Nephron progenitor cell (in vitro differentiated cells): ENCODE data around the gene MTMR10.

Experiments used
- DNase-seq: peaks from one replicate; pipeline ENCODE4 v3.0.0; 2021
- H3K27ac Mint-ChIP-seq: 2 replicates; pipeline ENCODE4 v1.8.0; 2021; ENCODE audit warnings: mild to moderate bottlenecking, moderate library complexity, mixed read lengths
- H3K27me3 Mint-ChIP-seq: 2 replicates; pipeline ENCODE4 v1.8.0; 2021; ENCODE audit warnings: mild to moderate bottlenecking, low read depth, mixed read lengths; ENCODE audit not compliant: poor library complexity
- H3K36me3 Mint-ChIP-seq: 2 replicates; pipeline ENCODE4 v1.8.0; 2021; ENCODE audit warnings: low read depth, mixed read lengths
- H3K4me1 Mint-ChIP-seq: 2 replicates; pipeline ENCODE4 v1.8.0; 2021; ENCODE audit warnings: mixed read lengths
- H3K4me3 Mint-ChIP-seq: 2 replicates; pipeline ENCODE4 v1.8.0; 2021; ENCODE audit warnings: mild to moderate bottlenecking, moderate library complexity, mixed read lengths
- H3K9me3 Mint-ChIP-seq: 2 replicates; pipeline ENCODE4 v1.8.0; 2021; ENCODE audit warnings: mild to moderate bottlenecking, moderate library complexity, mixed read lengths
- CTCF ChIP-seq: fragments of 200-600 bp; sonication (generic); IDR thresholded peaks from 2 replicates; pipeline ENCODE4 v1.5.0; 2021; ENCODE audit warnings: antibody characterized with exemption

MTMR10 gene

GRCh38 chr15:30962079-30962478 is 29.3 kb downstream of the MTMR10 start:
- H3K9me3 Mint-ChIP-seq: no peaks in the 10 kb centered on the region
- no peaks in the 10 kb centered on the region for H3K27me3 Mint-ChIP-seq
- TF ChIP-seq CTCF: no peak
- peaks cover 49% of the 10 kb centered on the region for H3K36me3 Mint-ChIP-seq
- H3K4me1 Mint-ChIP-seq: no peaks in the 10 kb centered on the region
- H3K4me3 Mint-ChIP-seq: no peak overlapping the region
- H3K27ac Mint-ChIP-seq: peak overlapping the region; percentile 30
- no peak for DNase-seq

- no peaks in the 10 kb centered on the region for H3K27me3 Mint-ChIP-seq
- H3K4me3 Mint-ChIP-seq: no peak overlapping the region
- DNase-seq: no peak
- TF ChIP-seq CTCF: no peak
- H3K27ac Mint-ChIP-seq: no peak overlapping the region
- peaks cover 67% of the 10 kb centered on the region for H3K36me3 Mint-ChIP-seq
- H3K4me1 Mint-ChIP-seq: no peaks in the 10 kb centered on the region
- no peaks in the 10 kb centered on the region for H3K9me3 Mint-ChIP-seq
Observed at GRCh38 chr15:30958219-30958618, 33.2 kb downstream of the MTMR10 start.

GRCh38 chr15:30956216-30957124 is 35.0 kb downstream of the MTMR10 start:
- TF ChIP-seq CTCF: no peak
- no peaks in the 10 kb centered on the region for H3K4me1 Mint-ChIP-seq
- H3K4me3 Mint-ChIP-seq: no peak overlapping the region
- DNase-seq: no peak
- no peaks in the 10 kb centered on the region for H3K9me3 Mint-ChIP-seq
- no peaks in the 10 kb centered on the region for H3K27me3 Mint-ChIP-seq
- no peak overlapping the region for H3K27ac Mint-ChIP-seq
- H3K36me3 Mint-ChIP-seq: peaks cover 80% of the 10 kb centered on the region

- H3K4me3 Mint-ChIP-seq: no peak overlapping the region
- no peaks in the 10 kb centered on the region for H3K4me1 Mint-ChIP-seq
Observed at GRCh38 chr15:30954674-30955073, 36.8 kb downstream of the MTMR10 start.

GRCh38 chr15:30953731-30954378 is 37.6 kb downstream of the MTMR10 start:
- no peak overlapping the region for H3K27ac Mint-ChIP-seq
- DNase-seq: no peak
- no peak overlapping the region for H3K4me3 Mint-ChIP-seq
- H3K27me3 Mint-ChIP-seq: no peaks in the 10 kb centered on the region
- peaks cover 15% of the 10 kb centered on the region for H3K9me3 Mint-ChIP-seq
- TF ChIP-seq CTCF: no peak
- H3K36me3 Mint-ChIP-seq: peaks cover 86% of the 10 kb centered on the region
- H3K4me1 Mint-ChIP-seq: no peaks in the 10 kb centered on the region

More at GRCh38 chr15:30954674-30955073, 36.8 kb downstream of the MTMR10 start:
- Mint-ChIP-seq H3K27me3 (no peaks in the 10 kb centered on the region), H3K9me3 (peaks cover 7% of the 10 kb centered on the region), H3K36me3 (peaks cover 84% of the 10 kb centered on the region), H3K27ac (no peak overlapping the region)
- TF ChIP-seq CTCF: no peak
- no peak for DNase-seq
